ENCODE data around the gene PTGES2. TPM values are rescaled to one million over a fixed set of nuclear protein-coding genes. Genes with fewer than 3 reads are reported as not detected.

Gene PTGES2
- total and polyA plus RNA-seq, 2 of the 13 experiments (the other 11 are each of a cell fraction or from before 2014, with no cell fraction given) = 63.7 to 79.8 TPM

DNA sequence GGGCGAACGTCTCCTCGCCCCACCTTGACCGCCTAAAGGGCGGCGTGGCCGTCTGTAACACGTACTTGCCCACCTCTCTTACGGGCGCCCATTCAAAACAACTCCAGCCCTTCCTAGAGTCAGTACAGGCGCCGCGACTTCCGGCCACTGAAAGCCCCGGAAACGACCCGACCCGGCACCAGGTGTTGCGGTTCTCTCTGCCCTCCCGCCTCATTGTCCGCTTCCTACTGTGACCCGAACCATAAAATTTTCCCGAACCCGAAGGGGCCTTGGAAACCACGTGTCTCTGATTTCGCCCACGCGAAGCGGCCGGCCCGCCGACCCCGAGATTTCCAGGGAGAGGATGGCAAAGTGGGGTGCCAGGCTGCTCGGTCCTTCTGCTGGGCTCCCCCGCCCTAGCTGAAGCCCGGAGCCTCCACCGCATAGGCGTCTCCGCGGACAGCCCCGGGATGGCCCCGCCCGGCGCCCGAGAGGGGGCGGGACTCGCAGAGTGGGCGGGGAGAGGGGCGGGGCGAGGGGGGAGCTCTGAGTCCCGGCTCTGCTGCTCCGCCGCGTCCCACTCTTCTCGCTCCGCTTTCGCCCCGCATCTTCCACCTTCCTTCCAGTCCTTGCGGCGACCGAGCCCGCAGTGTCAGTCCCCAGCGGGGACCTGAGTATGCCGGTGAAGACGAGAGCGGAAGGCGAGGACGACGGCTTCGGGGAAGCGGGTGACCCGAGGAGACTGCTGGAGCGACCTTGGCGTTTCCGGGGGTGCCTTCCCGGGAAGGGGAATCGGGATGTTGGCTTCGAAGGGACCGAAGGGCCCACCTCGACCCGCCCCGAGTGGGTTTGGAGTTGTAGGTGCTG is 684 bp upstream of the PTGES2 start (continued):
- TF ChIP-seq PAXIP1 (CRISPR knock-in tag; conservative IDR thresholded peaks at IDR 0.05) (peak; percentile 24), KDM4B (CRISPR knock-in tag; IDR thresholded peaks at IDR 0.05) (peak; percentile 22; the same call in 1 of the 2 replicates), TSC22D2 (CRISPR knock-in tag; IDR thresholded peaks at IDR 0.05; ENCODE audit: borderline replicate concordance) (no peak), NR2F6 (IDR thresholded peaks at IDR 0.05) (peak; percentile 37; the same call in 1 of the 2 replicates), NR2F6 (CRISPR knock-in tag; IDR thresholded peaks at IDR 0.05) (no peak), RNF2 (conservative IDR thresholded peaks at IDR 0.05; ENCODE audit: low read depth) (no peak), DNMT3B (CRISPR knock-in tag; conservative IDR thresholded peaks at IDR 0.05) (no peak), ZNF766 (CRISPR knock-in tag; IDR thresholded peaks at IDR 0.05; ENCODE audit: borderline replicate concordance) (no peak; the same call in 1 of the 2 replicates), PITX1 (CRISPR knock-in tag; IDR thresholded peaks at IDR 0.05) (no peak), ZBTB8A (CRISPR knock-in tag; IDR thresholded peaks at IDR 0.05; ENCODE audit: borderline replicate concordance, low read depth) (peak; percentile 92), GLI4 (CRISPR knock-in tag; IDR thresholded peaks at IDR 0.05; ENCODE audit: borderline replicate concordance) (peak; percentile 37; the same call in 1 of the 2 replicates), KDM5B (CRISPR knock-in tag; IDR thresholded peaks at IDR 0.05; ENCODE audit: borderline replicate concordance) (peak; percentile 63), ZC3H13 (CRISPR knock-in tag; IDR thresholded peaks at IDR 0.05) (peak; percentile 53; the same call in 1 of the 2 replicates), IKZF1 (IDR thresholded peaks at IDR 0.05) (no peak), XBP1 (CRISPR knock-in tag; IDR thresholded peaks at IDR 0.05) (peak; percentile 27; the same call in 1 of the 2 replicates), ZBTB25 (CRISPR knock-in tag; IDR thresholded peaks at IDR 0.05) (no peak), NFRKB (IDR thresholded peaks at IDR 0.05) (no peak)
- TF ChIP-seq, protein P1, sequence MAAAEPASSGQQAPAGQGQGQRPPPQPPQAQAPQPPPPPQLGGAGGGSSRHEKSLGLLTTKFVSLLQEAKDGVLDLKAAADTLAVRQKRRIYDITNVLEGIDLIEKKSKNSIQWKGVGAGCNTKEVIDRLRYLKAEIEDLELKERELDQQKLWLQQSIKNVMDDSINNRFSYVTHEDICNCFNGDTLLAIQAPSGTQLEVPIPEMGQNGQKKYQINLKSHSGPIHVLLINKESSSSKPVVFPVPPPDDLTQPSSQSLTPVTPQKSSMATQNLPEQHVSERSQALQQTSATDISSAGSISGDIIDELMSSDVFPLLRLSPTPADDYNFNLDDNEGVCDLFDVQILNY (CRISPR knock-in tag; conservative IDR thresholded peaks at IDR 0.05) = no peak
- TF ChIP-seq, protein P2, sequence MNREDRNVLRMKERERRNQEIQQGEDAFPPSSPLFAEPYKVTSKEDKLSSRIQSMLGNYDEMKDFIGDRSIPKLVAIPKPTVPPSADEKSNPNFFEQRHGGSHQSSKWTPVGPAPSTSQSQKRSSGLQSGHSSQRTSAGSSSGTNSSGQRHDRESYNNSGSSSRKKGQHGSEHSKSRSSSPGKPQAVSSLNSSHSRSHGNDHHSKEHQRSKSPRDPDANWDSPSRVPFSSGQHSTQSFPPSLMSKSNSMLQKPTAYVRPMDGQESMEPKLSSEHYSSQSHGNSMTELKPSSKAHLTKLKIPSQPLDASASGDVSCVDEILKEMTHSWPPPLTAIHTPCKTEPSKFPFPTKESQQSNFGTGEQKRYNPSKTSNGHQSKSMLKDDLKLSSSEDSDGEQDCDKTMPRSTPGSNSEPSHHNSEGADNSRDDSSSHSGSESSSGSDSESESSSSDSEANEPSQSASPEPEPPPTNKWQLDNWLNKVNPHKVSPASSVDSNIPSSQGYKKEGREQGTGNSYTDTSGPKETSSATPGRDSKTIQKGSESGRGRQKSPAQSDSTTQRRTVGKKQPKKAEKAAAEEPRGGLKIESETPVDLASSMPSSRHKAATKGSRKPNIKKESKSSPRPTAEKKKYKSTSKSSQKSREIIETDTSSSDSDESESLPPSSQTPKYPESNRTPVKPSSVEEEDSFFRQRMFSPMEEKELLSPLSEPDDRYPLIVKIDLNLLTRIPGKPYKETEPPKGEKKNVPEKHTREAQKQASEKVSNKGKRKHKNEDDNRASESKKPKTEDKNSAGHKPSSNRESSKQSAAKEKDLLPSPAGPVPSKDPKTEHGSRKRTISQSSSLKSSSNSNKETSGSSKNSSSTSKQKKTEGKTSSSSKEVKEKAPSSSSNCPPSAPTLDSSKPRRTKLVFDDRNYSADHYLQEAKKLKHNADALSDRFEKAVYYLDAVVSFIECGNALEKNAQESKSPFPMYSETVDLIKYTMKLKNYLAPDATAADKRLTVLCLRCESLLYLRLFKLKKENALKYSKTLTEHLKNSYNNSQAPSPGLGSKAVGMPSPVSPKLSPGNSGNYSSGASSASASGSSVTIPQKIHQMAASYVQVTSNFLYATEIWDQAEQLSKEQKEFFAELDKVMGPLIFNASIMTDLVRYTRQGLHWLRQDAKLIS (CRISPR knock-in tag; IDR thresholded peaks at IDR 0.05) = no peak
- TF ChIP-seq, protein P3, sequence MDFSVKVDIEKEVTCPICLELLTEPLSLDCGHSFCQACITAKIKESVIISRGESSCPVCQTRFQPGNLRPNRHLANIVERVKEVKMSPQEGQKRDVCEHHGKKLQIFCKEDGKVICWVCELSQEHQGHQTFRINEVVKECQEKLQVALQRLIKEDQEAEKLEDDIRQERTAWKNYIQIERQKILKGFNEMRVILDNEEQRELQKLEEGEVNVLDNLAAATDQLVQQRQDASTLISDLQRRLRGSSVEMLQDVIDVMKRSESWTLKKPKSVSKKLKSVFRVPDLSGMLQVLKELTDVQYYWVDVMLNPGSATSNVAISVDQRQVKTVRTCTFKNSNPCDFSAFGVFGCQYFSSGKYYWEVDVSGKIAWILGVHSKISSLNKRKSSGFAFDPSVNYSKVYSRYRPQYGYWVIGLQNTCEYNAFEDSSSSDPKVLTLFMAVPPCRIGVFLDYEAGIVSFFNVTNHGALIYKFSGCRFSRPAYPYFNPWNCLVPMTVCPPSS (IDR thresholded peaks at IDR 0.05) = no peak
